Spleen (tissue), 11 donors: ENCODE data around the gene YY2. TPM values are rescaled to one million over a fixed set of nuclear protein-coding genes. Genes with fewer than 3 reads are reported as not detected.

Experiments
- DNase-seq: peaks from one replicate; pipeline ENCODE4 v3.0.0-alpha.2; 2020
- H3K27ac ChIP-seq, 8 donors: fragments of 200-600 bp; sonication (generic) in 7 of 8; 1 replicate in 4 of 8; 2 replicates in 4 of 8; pipeline versions ENCODE4 v1.5.0 to v1.8.0; 2016 to 2021; ENCODE audit warnings: inconsistent platforms in 4 of 8, mild to moderate bottlenecking in 4 of 8, moderate library complexity in 1 of 8
- H3K27me3 ChIP-seq, 7 donors: fragments of 200-600 bp; sonication (generic) in 6 of 7; replicated peaks in 1 of 7; 1 replicate in 4 of 7; 2 replicates in 3 of 7; pipeline versions ENCODE4 v1.5.0 to v1.8.0; 2016 to 2021; ENCODE audit warnings: inconsistent platforms in 3 of 7, mild to moderate bottlenecking in 1 of 7
- H3K36me3 ChIP-seq, 6 donors: fragments of 200-600 bp; sonication (generic) in 5 of 6; 1 replicate in 4 of 6; 2 replicates in 2 of 6; pipeline versions ENCODE4 v1.5.0 to v1.8.0; 2016 to 2021; ENCODE audit warnings: inconsistent platforms in 2 of 6
- H3K4me1 ChIP-seq, 6 donors: fragments of 200-600 bp; sonication (generic) in 5 of 6; 1 replicate in 3 of 6; 2 replicates in 3 of 6; pipeline versions ENCODE4 v1.5.0 to v1.8.0; 2016 to 2021; ENCODE audit warnings: inconsistent platforms in 3 of 6
- H3K4me3 ChIP-seq, 8 donors: fragments of 200-600 bp; sonication (generic) in 7 of 8; 1 replicate in 4 of 8; 2 replicates in 4 of 8; pipeline versions ENCODE4 v1.5.0 to v1.8.0; 2016 to 2021; ENCODE audit warnings: inconsistent platforms in 4 of 8, mild to moderate bottlenecking in 4 of 8, moderate library complexity in 2 of 8
- H3K9me3 ChIP-seq, 8 donors: fragments of 200-600 bp; sonication (generic) in 7 of 8; 1 replicate in 4 of 8; 2 replicates in 4 of 8; pipeline versions ENCODE4 v1.5.0 to v1.8.0; 2016 to 2021; ENCODE audit warnings: inconsistent platforms in 4 of 8
- CTCF ChIP-seq, 11 experiments: fragments of 200-600 bp in 7 of 11; fragments of 450-650 bp in 4 of 11; sonication (generic) in 4 of 11; IDR thresholded peaks in 8 of 11; conservative IDR thresholded peaks in 3 of 11; 1 replicate in 7 of 11; 2 replicates in 4 of 11; pipeline versions ENCODE4 v1.4.0 to v1.8.0; 2016 to 2021; ENCODE audit warnings: antibody characterized with exemption in 11 of 11, inconsistent platforms in 4 of 11, mild to moderate bottlenecking in 1 of 11
- POLR2A ChIP-seq, 3 donors: fragments of 450-650 bp; IDR thresholded peaks; one replicate each; pipeline ENCODE4 v1.5.1; 2017; ENCODE audit warnings: antibody characterized with exemption in 3 of 3, mild to moderate bottlenecking in 1 of 3
- POLR2AphosphoS5 ChIP-seq, 3 donors: sonication (generic); formaldehyde crosslinking; IDR thresholded peaks; one replicate each; pipeline ENCODE4 v1.5.1; 2017; ENCODE audit warnings: antibody characterized with exemption in 3 of 3
- WGBS, 5 donors: extraction: QIAGEN DNeasy Blood & Tissue Kit in 3 of 5; methylation state at CpG; one replicate each; pipeline versions ENCODE4 v1.1.5 to v1.1.7; 2013 to 2018; 5-methylcytosine and 5-hydroxymethylcytosine counted together
- intact Hi-C: fragments of 100-400 bp; cut with DNase I; formaldehyde crosslinking; loops from one replicate; pipeline ENCODE4 v1.15.0; 2023; ENCODE audit warnings: low total_unique reads
- polyA plus RNA-seq, 3 donors: library from polyadenylated mRNA; stranded (reverse); fragments of 200-250 nt; gene quantifications; one replicate each; pipeline ENCODE4 v1.2.1, GENCODE V29; 2013
- total RNA-seq, 7 donors: library from RNA; depleted of rRNA in 3 of 7; stranded (reverse); fragments of >200 nt in 3 of 7; fragmentation: NEBNext Ultra II Directional in 4 of 7; extraction: Animal tissue kit (Norgen Biotek cat#: 25700) in 4 of 7; gene quantifications; one replicate each; pipeline versions ENCODE4 v1.1.0 to v1.2.1, GENCODE V29; 2016 to 2021
- donor health status: healthy with polysubstance abuse.
- donor health status: DM: no; HTN: no; CAD: no; lungs with moderate emphysema.
- donor health status: DM: no; HTN: no; CAD: no.
- donor health status: Bipolar disorder and iron deficiency.
- donor health status: healthy.
- donor health status: DM: no; HTN: no; CAD: no.
- donor health status: DM: yes; HTN: yes; CAD: no.

Gene YY2
- total and polyA plus RNA-seq, 10 donors: 0.28 to 5.7 (median 2.2) TPM

- Histone ChIP-seq H3K4me3 (no peak overlapping the region), H3K27ac (no peak overlapping the region), H3K27me3 (peaks cover 0 to 6% (median 0%) of the 10 kb centered on the region in 7 donors), H3K36me3 (no peaks in the 10 kb centered on the region), H3K9me3 (no peaks in the 10 kb centered on the region), H3K4me1 (peaks cover 0 to 15% (median 6%) of the 10 kb centered on the region in 6 donors)
- DNase-seq: no peak
- intact Hi-C loops: no loop called here
- WGBS, 5 donors: 71 to 86% (median 80%) methylated on average over 2 of the region's 2 CpGs
- no peak for TF ChIP-seq CTCF (IDR thresholded peaks at IDR 0.05 in 8 of 11, conservative IDR thresholded peaks at IDR 0.05 in 3 of 11)
- TF ChIP-seq POLR2AphosphoS5 (IDR thresholded peaks at IDR 0.05): no peak
- no peak for TF ChIP-seq POLR2A (IDR thresholded peaks at IDR 0.05)
Measured at GRCh38 chrX:21837056-21837455, 18.7 kb upstream of the YY2 start.

- peak overlapping the region; percentile 42 to 85 (median 61) for H3K4me3 ChIP-seq
- H3K27me3 ChIP-seq: peaks cover 0 to 6% (median 0%) of the 10 kb centered on the region in 7 donors
- intact Hi-C loops: no loop called here
- 1 to 41% (median 2%) methylated on average over 4 of the region's 4 CpGs for whole genome bisulfite sequencing, 5 donors
- no peak for DNase-seq
- H3K9me3 ChIP-seq: no peaks in the 10 kb centered on the region
- no peak for TF ChIP-seq CTCF (IDR thresholded peaks at IDR 0.05 in 8 of 11, conservative IDR thresholded peaks at IDR 0.05 in 3 of 11)
- TF ChIP-seq POLR2A (IDR thresholded peaks at IDR 0.05): no peak
- TF ChIP-seq POLR2AphosphoS5 (IDR thresholded peaks at IDR 0.05): no peak
- H3K4me1 ChIP-seq: peaks cover 0 to 15% (median 6%) of the 10 kb centered on the region in 6 donors
- H3K36me3 ChIP-seq: peaks cover 0 to 3% (median 0%) of the 10 kb centered on the region in 6 donors
- peak overlapping the region in 7 of 8 donors; percentile 61 to 88 (median 80) for H3K27ac ChIP-seq
Measured at GRCh38 chrX:21838937-21839333, 16.9 kb upstream of the YY2 start.

GRCh38 chrX:21839334-21840192 is 16.2 kb upstream of the YY2 start, which contains the start of gene MBTPS2:
Gene MBTPS2, plus strand, starts transcription at chrX:21839617. Its CDS starts 118 bp downstream, at chrX:21839735.
- WGBS, 5 donors: 0 to 33% (median 1%) methylated on average over 28 to 61 of the region's 61 CpGs
- intact Hi-C loops: no loop called here

More at GRCh38 chrX:21839334-21840192, 16.2 kb upstream of the YY2 start, which contains the start of gene MBTPS2:
- peak; percentile 93 for DNase-seq
- TF ChIP-seq POLR2AphosphoS5 (IDR thresholded peaks at IDR 0.05): peak; percentile 89 to 90 (median 90)
- no peak for TF ChIP-seq CTCF (IDR thresholded peaks at IDR 0.05 in 8 of 11, conservative IDR thresholded peaks at IDR 0.05 in 3 of 11)
- no peak for TF ChIP-seq POLR2A (IDR thresholded peaks at IDR 0.05)
- peaks cover 0 to 15% (median 6%) of the 10 kb centered on the region in 6 donors for H3K4me1 ChIP-seq
- peak within 1 kb of the TSS; percentile 42 to 85 (median 61) for H3K4me3 ChIP-seq
- peak within 1 kb of the TSS; percentile 61 to 88 (median 80) for H3K27ac ChIP-seq
- peaks cover 0 to 6% (median 0%) of the 10 kb centered on the region in 7 donors for H3K27me3 ChIP-seq
- peaks cover 0 to 9% (median 0%) of the 10 kb centered on the region in 6 donors for H3K36me3 ChIP-seq
- no peaks in the 10 kb centered on the region for H3K9me3 ChIP-seq
